HCT116 (cell line): ENCODE data around the gene WRAP53.

Experiments
- ATF3 ChIP-seq: IDR thresholded peaks from 2 replicates; pipeline ENCODE4 v1.6.1; 2012
- ELF1 ChIP-seq: IDR thresholded peaks from 2 replicates; pipeline ENCODE4 v1.6.1; 2012; ENCODE audit warnings: low read depth, borderline replicate concordance
- JUND ChIP-seq: IDR thresholded peaks from 2 replicates; pipeline ENCODE4 v1.6.1; 2012
- POLR2A ChIP-seq: IDR thresholded peaks from 2 replicates; pipeline ENCODE4 v1.7.0; 2011; ENCODE audit warnings: borderline replicate concordance; ENCODE audit not compliant: insufficient read depth, insufficient read length; ENCODE audit errors: extremely low read depth
- POLR2AphosphoS5 ChIP-seq: IDR thresholded peaks from 2 replicates; pipeline ENCODE4 v1.6.1; 2011; ENCODE audit warnings: mild to moderate bottlenecking, low read depth, low read length, moderate library complexity
- RAD21 ChIP-seq: IDR thresholded peaks from 2 replicates; pipeline ENCODE4 v1.6.1; 2012; ENCODE audit warnings: low read depth, mild to moderate bottlenecking
- REST ChIP-seq: IDR thresholded peaks from 2 replicates; pipeline ENCODE4 v1.6.1; 2012; ENCODE audit warnings: low read depth
- TF ChIP-seq, protein P1 (sequence below), 3 experiments: fragments of 200-600 bp in 1 of 3; sonication (generic) in 1 of 3; IDR thresholded peaks in 2 of 3; conservative IDR thresholded peaks in 1 of 3; 2 replicates each; pipeline ENCODE4 v1.5.1; 2012 to 2017; ENCODE audit warnings: low read depth in 2 of 3, low read length in 2 of 3, antibody characterized with exemption in 1 of 3, borderline replicate concordance in 1 of 3, control low read depth in 1 of 3, mild to moderate bottlenecking in 1 of 3, mixed read lengths in 1 of 3, mixed run types in 1 of 3, moderate library complexity in 1 of 3; ENCODE audit not compliant: insufficient read depth in 1 of 3
- TF ChIP-seq, protein P2 (sequence below): IDR thresholded peaks from 2 replicates; pipeline ENCODE4 v1.6.1; 2012

- TF ChIP-seq RAD21 (no peak), ELF1 (no peak), POLR2A (no peak), POLR2AphosphoS5 (no peak), JUND (no peak), REST (no peak), ATF3 (no peak)
- TF ChIP-seq, protein P1, sequence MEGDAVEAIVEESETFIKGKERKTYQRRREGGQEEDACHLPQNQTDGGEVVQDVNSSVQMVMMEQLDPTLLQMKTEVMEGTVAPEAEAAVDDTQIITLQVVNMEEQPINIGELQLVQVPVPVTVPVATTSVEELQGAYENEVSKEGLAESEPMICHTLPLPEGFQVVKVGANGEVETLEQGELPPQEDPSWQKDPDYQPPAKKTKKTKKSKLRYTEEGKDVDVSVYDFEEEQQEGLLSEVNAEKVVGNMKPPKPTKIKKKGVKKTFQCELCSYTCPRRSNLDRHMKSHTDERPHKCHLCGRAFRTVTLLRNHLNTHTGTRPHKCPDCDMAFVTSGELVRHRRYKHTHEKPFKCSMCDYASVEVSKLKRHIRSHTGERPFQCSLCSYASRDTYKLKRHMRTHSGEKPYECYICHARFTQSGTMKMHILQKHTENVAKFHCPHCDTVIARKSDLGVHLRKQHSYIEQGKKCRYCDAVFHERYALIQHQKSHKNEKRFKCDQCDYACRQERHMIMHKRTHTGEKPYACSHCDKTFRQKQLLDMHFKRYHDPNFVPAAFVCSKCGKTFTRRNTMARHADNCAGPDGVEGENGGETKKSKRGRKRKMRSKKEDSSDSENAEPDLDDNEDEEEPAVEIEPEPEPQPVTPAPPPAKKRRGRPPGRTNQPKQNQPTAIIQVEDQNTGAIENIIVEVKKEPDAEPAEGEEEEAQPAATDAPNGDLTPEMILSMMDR (IDR thresholded peaks at IDR 0.05 in 2 of 3, conservative IDR thresholded peaks at IDR 0.05 in 1 of 3; ENCODE audit: borderline replicate concordance in 1 of 3, insufficient read depth in 1 of 3, low read depth in 2 of 3, low read length in 2 of 3): no peak
- TF ChIP-seq, protein P2, sequence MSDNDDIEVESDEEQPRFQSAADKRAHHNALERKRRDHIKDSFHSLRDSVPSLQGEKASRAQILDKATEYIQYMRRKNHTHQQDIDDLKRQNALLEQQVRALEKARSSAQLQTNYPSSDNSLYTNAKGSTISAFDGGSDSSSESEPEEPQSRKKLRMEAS: no peak
Observed at GRCh38 chr17:7740481-7741001, 52.3 kb downstream of the WRAP53 start.
